PC-3 (cell line): ENCODE data around the gene DNAH17. TPM values are rescaled to one million over a fixed set of nuclear protein-coding genes. Genes with fewer than 3 reads are reported as not detected.

Experiments used
- ATAC-seq: fragments of 200-7000 bp; cut with Tn5 transposase; 2 replicates; pipeline ENCODE4 v1.9.1; 2020; ENCODE audit warnings: mild to moderate bottlenecking, moderate library complexity
- BruUV-seq: library from RNA; stranded (reverse); fragments of 400-500 nt; replicated peaks from 2 replicates; lab custom pipeline; 2021; lab: Mats Ljungman, UMichigan
- CTCF ChIA-PET: fragments of 300-600 bp; sonication (Branson Sonifier 250); formaldehyde crosslinking; loops from one replicate; lab custom pipeline; 2022; ENCODE audit warnings: antibody characterized with exemption; lab: Charles Lee
- POLR2A ChIA-PET: fragments of 300-600 bp; sonication (Branson Sonifier 250); formaldehyde crosslinking; loops from one replicate; lab custom pipeline; 2022; ENCODE audit warnings: antibody characterized with exemption; ENCODE audit not compliant: unreplicated experiment; lab: Charles Lee
- DNase-seq: peaks from one replicate; pipeline ENCODE4 v3.0.0-alpha.2; 2015
- H2AFZ ChIP-seq: fragments of 300-600 bp; sonication (generic); 2 replicates; pipeline ENCODE4 v1.6.0; 2016; ENCODE audit warnings: antibody characterized with exemption, low read length
- H3F3A ChIP-seq: fragments of 300-600 bp; sonication (generic); one replicate; pipeline ENCODE4 v1.6.0; 2017; ENCODE audit warnings: antibody characterized with exemption, low read length, control low read depth, mild to moderate bottlenecking; ENCODE audit not compliant: unreplicated experiment
- H3K27ac ChIP-seq: fragments of 300-600 bp; sonication (generic); 2 replicates; pipeline ENCODE4 v1.5.1; 2016; ENCODE audit warnings: mild to moderate bottlenecking, low read length
- H3K27me3 ChIP-seq: fragments of 300-600 bp; sonication (generic); 2 replicates; pipeline ENCODE4 v1.6.1; 2016; ENCODE audit warnings: low read length, mixed read lengths
- H3K36me3 ChIP-seq: fragments of 300-600 bp; sonication (generic); 2 replicates; pipeline ENCODE4 v1.6.1; 2016; ENCODE audit warnings: low read depth, mixed run types, low read length, mixed read lengths
- H3K4me1 ChIP-seq: fragments of 300-600 bp; sonication (generic); 2 replicates; pipeline ENCODE4 v1.5.1; 2016; ENCODE audit warnings: low read length; ENCODE audit not compliant: insufficient read depth
- H3K4me2 ChIP-seq: fragments of 300-600 bp; sonication (generic); 2 replicates; pipeline ENCODE4 v1.6.0; 2016; ENCODE audit warnings: low read length
- H3K4me3 ChIP-seq: fragments of 300-600 bp; sonication (generic); 2 replicates; pipeline ENCODE4 v1.5.1; 2016; ENCODE audit warnings: mild to moderate bottlenecking, low read length, mixed read lengths
- H3K79me2 ChIP-seq: fragments of 300-600 bp; sonication (generic); 2 replicates; pipeline ENCODE4 v1.6.1; 2017; ENCODE audit warnings: low read length, mixed read lengths
- H3K9ac ChIP-seq: fragments of 300-600 bp; sonication (generic); 2 replicates; pipeline ENCODE4 v1.6.0; 2016; ENCODE audit warnings: mild to moderate bottlenecking, low read length
- H3K9me2 ChIP-seq: fragments of 300-600 bp; sonication (generic); replicated peaks from 2 replicates; pipeline ENCODE4 v1.6.1; 2016; ENCODE audit warnings: mixed run types, low read length, mixed read lengths
- H3K9me3 ChIP-seq: fragments of 300-600 bp; sonication (generic); 2 replicates; pipeline ENCODE4 v1.6.1; 2016; ENCODE audit warnings: low read length, mixed read lengths
- H4K20me1 ChIP-seq: fragments of 300-600 bp; sonication (generic); 2 replicates; pipeline ENCODE4 v1.6.1; 2016; ENCODE audit warnings: low read length, mixed read lengths
- EZH2 ChIP-seq: fragments of 300-600 bp; sonication (generic); IDR thresholded peaks from one replicate; pipeline ENCODE4 v1.6.1; 2017; ENCODE audit warnings: antibody characterized with exemption, mild to moderate bottlenecking, low read length; ENCODE audit not compliant: unreplicated experiment
- EZH2phosphoT487 ChIP-seq: fragments of 300-600 bp; sonication (generic); IDR thresholded peaks from 2 replicates; pipeline ENCODE4 v1.6.1; 2018; ENCODE audit warnings: mild to moderate bottlenecking, antibody characterized with exemption, low read length, borderline replicate concordance
- intact Hi-C: fragments of 100-400 bp; cut with micrococcal nuclease; formaldehyde crosslinking; loops from 2 replicates; pipeline ENCODE4 v1.9.0; 2023
- total RNA-seq: library from RNA; depleted of rRNA; stranded (reverse); fragments of >200 nt; gene quantifications from 2 replicates; pipeline ENCODE4 v1.2.3, GENCODE V29; 2014
- TF ChIP-seq, protein P1 (sequence below): fragments of 300-600 bp; sonication (generic); conservative IDR thresholded peaks from 2 replicates; pipeline ENCODE4 v1.5.1; 2017; ENCODE audit warnings: antibody characterized with exemption, low read depth, mild to moderate bottlenecking, low read length

Gene DNAH17
- total RNA-seq, 1 experiment from 2014 or later: 0.04 TPM

DNA sequence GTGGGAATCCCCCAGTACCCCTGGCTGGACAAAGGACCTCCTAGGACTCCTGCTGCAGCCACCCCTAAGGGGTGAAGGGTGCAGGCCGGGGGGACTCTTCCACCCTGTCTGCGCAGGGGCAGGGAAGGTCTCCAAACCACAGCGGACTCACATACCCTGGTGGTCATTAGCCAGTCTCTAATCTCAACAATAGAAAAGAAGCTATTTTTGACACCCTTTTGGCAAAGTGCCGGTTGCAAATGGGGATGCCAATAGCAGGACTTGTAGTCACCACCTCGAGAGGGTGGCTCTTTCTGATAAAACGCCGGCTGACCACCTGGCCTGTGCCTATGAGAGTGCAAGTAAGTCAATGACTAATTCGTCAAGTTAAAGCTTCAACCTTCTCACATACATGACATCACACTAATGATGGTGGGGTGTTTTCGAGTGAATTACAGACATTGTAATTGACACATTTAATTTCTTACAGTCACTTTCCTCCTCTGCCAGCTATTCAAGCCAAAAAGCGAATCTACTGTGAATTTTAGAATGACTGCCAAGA lies 23.1 kb upstream of the DNAH17 start:
- no peaks in the 10 kb centered on the region for H3K4me1 ChIP-seq

DNA sequence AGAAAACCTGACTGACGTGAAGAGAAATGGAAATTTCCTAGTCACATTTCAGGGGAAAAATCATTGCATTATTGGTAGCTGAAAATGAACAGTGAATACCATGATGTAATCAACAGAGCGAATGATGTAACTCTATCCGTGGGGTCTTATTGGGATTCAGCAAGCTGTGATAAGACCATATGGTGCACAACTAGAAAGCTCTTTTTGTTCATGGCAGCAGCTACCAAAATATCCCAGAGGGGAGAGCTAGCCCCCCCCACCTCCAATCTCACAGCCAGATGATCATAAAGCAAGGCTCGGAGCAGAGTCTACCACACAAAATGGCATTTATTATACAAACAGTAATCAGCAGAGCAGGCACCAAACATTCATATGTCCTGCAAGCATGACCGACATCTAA lies 22.2 kb upstream of the DNAH17 start:
- H4K20me1 ChIP-seq: no peaks in the 10 kb centered on the region
- H3K79me2 ChIP-seq: no peaks in the 10 kb centered on the region
- no peak overlapping the region for H2AFZ ChIP-seq
- no peaks in the 10 kb centered on the region for H3K4me1 ChIP-seq
- no peak overlapping the region for H3K4me3 ChIP-seq
- H3K36me3 ChIP-seq: no peaks in the 10 kb centered on the region
- no peak overlapping the region for H3K4me2 ChIP-seq
- no peak overlapping the region for H3K27ac ChIP-seq
- no peaks in the 10 kb centered on the region for H3F3A ChIP-seq
- H3K9ac ChIP-seq: no peak overlapping the region
- no peak for DNase-seq
- CTCF ChIA-PET: no interaction called here
- intact Hi-C loops: no loop called here
- no peaks in the 10 kb centered on the region for H3K9me2 ChIP-seq
- POLR2A ChIA-PET: no interaction called here
- TF ChIP-seq EZH2: no peak
- TF ChIP-seq, protein P1, sequence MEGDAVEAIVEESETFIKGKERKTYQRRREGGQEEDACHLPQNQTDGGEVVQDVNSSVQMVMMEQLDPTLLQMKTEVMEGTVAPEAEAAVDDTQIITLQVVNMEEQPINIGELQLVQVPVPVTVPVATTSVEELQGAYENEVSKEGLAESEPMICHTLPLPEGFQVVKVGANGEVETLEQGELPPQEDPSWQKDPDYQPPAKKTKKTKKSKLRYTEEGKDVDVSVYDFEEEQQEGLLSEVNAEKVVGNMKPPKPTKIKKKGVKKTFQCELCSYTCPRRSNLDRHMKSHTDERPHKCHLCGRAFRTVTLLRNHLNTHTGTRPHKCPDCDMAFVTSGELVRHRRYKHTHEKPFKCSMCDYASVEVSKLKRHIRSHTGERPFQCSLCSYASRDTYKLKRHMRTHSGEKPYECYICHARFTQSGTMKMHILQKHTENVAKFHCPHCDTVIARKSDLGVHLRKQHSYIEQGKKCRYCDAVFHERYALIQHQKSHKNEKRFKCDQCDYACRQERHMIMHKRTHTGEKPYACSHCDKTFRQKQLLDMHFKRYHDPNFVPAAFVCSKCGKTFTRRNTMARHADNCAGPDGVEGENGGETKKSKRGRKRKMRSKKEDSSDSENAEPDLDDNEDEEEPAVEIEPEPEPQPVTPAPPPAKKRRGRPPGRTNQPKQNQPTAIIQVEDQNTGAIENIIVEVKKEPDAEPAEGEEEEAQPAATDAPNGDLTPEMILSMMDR: no peak
- TF ChIP-seq EZH2phosphoT487: no peak
- no peaks in the 10 kb centered on the region for H3K9me3 ChIP-seq
- no peaks in the 10 kb centered on the region for H3K27me3 ChIP-seq
- BruUV-seq: no TSS peak
- ATAC-seq: no peak

More for the DNA sequence above, 23.1 kb upstream of the DNAH17 start:
- no peaks in the 10 kb centered on the region for H3K79me2 ChIP-seq
- H3K27me3 ChIP-seq: no peaks in the 10 kb centered on the region
- no TSS peak for BruUV-seq
- POLR2A ChIA-PET: no interaction called here
- no peaks in the 10 kb centered on the region for H3K36me3 ChIP-seq
- H4K20me1 ChIP-seq: no peaks in the 10 kb centered on the region
- no peak overlapping the region for H2AFZ ChIP-seq
- no peak overlapping the region for H3K9ac ChIP-seq
- no peaks in the 10 kb centered on the region for H3F3A ChIP-seq
- TF ChIP-seq, protein P1: no peak
- no peak for TF ChIP-seq EZH2phosphoT487
- no peak for TF ChIP-seq EZH2
- CTCF ChIA-PET: interaction anchor here (0.6 kb wide), 1 partner anchor 509 kb away, joined by 3 read pairs; no protein-coding TSS in a partner anchor
- no peak overlapping the region for H3K4me2 ChIP-seq
- no peak overlapping the region for H3K27ac ChIP-seq
- no peaks in the 10 kb centered on the region for H3K9me3 ChIP-seq
- intact Hi-C loops: no loop called here
- H3K4me3 ChIP-seq: no peak overlapping the region
- ATAC-seq: no peak
- DNase-seq: no peak
- H3K9me2 ChIP-seq: no peaks in the 10 kb centered on the region

DNA sequence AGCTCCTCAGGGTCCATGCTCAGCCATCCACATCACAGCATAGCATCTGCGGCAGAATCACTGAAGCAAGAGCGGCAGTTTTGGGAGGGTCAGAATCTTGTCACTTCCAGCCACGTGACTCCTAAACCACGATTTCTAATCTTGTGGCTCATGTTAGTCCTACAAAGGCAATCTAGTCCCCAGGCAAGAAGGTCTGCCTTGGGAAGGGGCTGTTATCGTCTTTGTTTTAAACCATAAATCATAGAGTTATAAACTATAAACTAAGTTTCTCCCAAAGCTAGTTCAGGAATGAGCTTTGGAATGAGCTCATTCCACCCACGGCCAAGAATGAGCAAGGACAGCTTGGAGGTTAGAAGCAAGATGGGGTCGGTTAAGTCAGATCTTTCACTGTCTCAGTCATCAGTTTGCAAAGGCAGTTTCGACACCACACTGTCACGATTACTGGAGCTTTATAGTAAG lies 20.8 kb upstream of the DNAH17 start:
- DNase-seq (no peak), ATAC-seq (no peak)
- no peak for TF ChIP-seq EZH2
- TF ChIP-seq, protein P1: no peak
- TF ChIP-seq EZH2phosphoT487: no peak
- Histone ChIP-seq H3F3A (no peaks in the 10 kb centered on the region), H3K4me3 (no peak overlapping the region), H3K79me2 (no peaks in the 10 kb centered on the region), H4K20me1 (no peaks in the 10 kb centered on the region), H2AFZ (no peak overlapping the region), H3K4me1 (peaks cover 5% of the 10 kb centered on the region), H3K9me3 (no peaks in the 10 kb centered on the region), H3K4me2 (no peak overlapping the region), H3K27me3 (no peaks in the 10 kb centered on the region), H3K9ac (no peak overlapping the region), H3K27ac (no peak overlapping the region), H3K36me3 (no peaks in the 10 kb centered on the region), H3K9me2 (no peaks in the 10 kb centered on the region)
- BruUV-seq: no TSS peak
- POLR2A ChIA-PET: no interaction called here
- CTCF ChIA-PET: no interaction called here
- intact Hi-C loops: no loop called here
